A549 treated with GW870086 at 1 μM for 4 hours (cell line): Measurements from ENCODE around the gene HSH2D. TPM values are rescaled to one million over a fixed set of nuclear protein-coding genes. Genes with fewer than 3 reads are reported as not detected.

ENCODE experiments used
- total RNA-seq: library from RNA; stranded (reverse); fragments of 200-300 nt; extraction: Qiagen RNA extraction; gene quantifications from 5 replicates; pipeline ENCODE4 v1.2.3, GENCODE V29; 2022; ENCODE audit warnings: low read depth

HSH2D gene, protein sequence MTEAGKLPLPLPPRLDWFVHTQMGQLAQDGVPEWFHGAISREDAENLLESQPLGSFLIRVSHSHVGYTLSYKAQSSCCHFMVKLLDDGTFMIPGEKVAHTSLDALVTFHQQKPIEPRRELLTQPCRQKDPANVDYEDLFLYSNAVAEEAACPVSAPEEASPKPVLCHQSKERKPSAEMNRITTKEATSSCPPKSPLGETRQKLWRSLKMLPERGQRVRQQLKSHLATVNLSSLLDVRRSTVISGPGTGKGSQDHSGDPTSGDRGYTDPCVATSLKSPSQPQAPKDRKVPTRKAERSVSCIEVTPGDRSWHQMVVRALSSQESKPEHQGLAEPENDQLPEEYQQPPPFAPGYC
- total RNA-seq, result 0.09 to 0.14 TPM in 2 of 5 replicates, not detected in the others

DNA sequence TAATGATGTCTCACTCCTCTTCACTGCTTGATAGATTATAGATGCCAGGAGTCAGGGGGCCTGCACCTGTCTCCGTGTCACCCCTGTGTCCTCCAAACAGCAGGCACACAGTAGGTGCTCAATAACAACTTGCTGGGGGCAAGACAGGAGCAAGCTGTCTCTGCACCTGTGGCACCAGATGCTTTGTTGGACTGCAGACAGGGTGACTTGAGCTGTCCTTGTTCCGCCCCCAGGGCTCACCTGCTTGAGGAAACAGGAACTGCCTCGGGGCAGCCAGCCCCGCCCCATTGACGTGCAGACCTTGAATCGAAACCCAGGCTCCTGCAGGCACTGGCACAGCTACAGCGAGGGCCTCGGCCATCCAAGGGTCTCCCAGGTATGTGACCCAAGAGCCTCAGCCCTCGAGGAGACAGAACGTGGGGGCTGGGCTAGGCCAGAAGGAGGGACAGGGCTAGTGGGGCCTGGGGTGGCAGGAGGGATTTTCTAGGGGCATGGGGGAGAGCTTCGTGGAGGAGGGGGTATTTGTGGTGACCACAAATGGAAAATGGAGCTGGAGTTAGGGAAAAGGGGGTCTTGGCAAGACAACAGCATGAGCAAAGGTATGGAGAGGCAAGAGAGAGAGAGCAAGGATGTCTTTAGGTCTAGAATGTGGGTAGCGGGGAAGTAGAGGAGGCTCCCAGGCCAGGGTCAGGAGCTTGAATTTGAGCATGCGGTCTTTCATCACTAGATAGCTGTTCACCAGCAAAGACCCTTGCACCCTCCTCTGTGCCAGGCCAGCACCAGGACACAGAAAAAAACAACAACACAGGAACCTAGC, at the start of gene HSH2D:
Gene HSH2D (plus strand): TSS at position 287 of the 817 bp plus-strand sequence. CDS start 5,066 bp downstream, outside the sequence.

DNA sequence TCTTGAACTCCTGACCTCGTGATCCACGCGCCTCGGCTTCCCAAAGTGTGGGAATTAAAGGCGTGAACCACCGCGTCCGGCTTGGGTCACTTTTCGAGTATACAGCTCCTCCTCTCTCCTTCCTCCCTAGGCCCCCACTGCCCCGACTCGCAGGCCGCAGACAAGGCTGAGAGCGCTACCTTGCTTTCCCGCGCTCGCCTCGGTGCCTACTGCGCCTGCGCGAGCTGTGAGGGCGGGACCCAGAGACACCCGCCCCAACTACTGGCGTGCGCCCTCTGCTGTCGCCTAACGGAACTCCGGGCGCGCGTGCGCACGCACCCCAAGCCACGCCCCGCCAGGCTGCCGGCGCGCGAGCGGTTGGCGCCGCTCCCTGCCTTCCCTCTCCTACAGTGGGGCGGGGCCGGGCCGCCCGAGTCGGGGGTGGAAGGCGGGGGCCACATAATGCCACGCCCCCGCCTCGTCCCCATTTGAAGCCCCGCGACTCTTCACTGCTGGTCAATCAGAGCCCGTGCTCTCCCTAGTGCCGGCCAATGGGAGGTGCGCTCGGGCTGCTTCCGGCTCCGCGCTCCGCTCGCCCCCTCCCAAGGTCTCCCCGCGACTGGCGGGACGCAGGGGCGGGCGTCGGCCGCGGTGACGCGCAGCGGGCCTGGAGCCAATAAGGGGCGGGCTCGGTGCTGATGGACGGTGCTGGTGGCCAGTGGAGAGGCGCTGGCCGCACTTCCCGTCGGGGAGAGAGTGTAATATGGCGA, 32.2 kb upstream of the HSH2D start, which contains the start of gene RAB8A:
Gene RAB8A (plus strand): TSS at position 730 of the 749 bp plus-strand sequence. CDS start 13 bp downstream, at position 743.

DNA sequence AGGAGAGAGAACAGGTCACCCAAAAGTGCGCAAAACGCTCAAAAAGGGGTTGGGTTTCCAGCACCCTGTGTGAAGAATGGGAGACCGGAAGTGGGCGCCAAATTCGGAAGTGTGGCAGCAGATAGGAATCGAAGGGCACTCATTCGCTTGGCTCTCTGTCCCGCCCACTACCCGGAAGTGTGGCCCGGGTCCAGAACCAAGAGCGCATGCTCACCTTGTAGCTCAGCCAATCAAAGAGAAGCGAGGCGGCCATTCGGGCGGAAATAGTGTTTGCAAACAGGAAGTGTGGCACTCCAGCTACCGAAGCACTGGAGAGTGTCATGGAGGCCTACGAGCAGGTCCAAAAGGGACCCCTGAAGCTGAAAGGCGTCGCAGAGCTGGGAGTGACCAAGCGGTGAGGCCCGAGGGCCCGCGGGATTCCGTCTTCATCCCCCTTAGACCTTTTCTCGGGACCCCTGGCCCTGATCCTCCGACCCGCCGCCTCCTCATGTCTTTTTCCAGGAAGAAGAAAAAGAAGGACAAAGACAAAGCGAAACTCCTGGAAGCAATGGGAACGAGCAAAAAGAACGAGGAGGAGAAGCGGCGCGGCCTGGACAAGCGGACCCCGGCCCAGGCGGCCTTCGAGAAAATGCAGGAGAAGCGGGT, 41.8 kb downstream of the HSH2D start, which contains the start of gene FAM32A:
Gene FAM32A (plus strand): TSS at position 288 of the 645 bp plus-strand sequence. CDS start 33 bp downstream, at position 321.

DNA sequence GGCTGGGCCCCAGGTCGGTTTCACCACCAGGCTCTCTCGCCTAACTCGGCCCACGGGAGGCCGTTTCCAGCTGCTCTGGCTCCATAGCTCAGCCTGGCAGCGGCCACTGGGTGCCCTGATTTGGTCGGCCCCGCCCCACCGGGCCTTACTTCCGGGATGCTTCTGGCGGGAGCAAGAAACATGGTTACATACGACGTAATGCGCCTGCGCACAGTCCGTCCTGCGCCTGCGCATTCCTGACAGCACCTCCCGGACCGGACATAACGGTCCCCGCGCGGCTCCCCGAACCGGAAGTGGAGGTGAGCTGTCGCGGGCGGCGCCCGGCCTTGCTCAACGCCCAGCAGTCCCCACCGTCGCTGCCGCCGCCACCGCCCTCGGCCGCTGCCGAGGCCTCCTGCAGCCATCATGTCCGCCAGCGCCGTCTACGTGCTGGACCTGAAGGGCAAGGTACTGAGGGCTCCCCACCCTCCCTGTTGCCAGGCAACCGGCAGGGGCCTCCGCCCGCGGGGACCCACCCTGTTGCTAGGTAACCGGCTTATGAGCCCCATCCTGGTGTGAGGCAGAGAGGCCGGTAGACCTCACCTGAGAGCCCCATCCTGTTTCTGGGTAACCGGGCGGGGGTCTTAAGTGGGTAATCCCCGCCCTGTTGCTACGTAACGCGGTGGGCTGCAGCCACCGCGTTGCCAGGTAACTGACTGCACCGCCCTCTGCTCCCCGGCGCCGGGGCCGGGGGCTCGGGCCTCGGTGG, 54.3 kb downstream of the HSH2D start, which contains the start of gene AP1M1:
Gene AP1M1 (plus strand): TSS at position 290 of the 748 bp plus-strand sequence. CDS start 116 bp downstream, at position 406.

Other genes starting within 250 kb of the HSH2D start
- gene CYP4F2, start 245.6 kb upstream of the HSH2D start, total RNA-seq, result 0.08 to 0.49 TPM (median 0.30 TPM) in 4 of 5 replicates, not detected in the other
- 5.1 to 7.4 TPM (median 5.1 TPM) in 5 replicates for gene CYP4F11, start 209.2 kb upstream of the HSH2D start, total RNA-seq
- not detected in 5 replicates for gene OR10H4, start 194.7 kb upstream of the HSH2D start, total RNA-seq
- gene TPM4, start 67.2 kb upstream of the HSH2D start, total RNA-seq, result 393 to 517 TPM (median 492 TPM) in 5 replicates
- 49.7 to 83.1 TPM (median 52.4 TPM) in 5 replicates for gene RAB8A, start 31.8 kb upstream of the HSH2D start, total RNA-seq
- not detected in 5 replicates for gene CIB3, start 29.8 kb downstream of the HSH2D start, total RNA-seq
- 92.9 to 102 TPM (median 95.9 TPM) in 5 replicates for gene FAM32A, start 41.7 kb downstream of the HSH2D start, total RNA-seq
- 65.1 to 68.3 TPM (median 66.3 TPM) in 5 replicates for gene AP1M1, start 54.2 kb downstream of the HSH2D start, total RNA-seq
- gene KLF2, start 181.1 kb downstream of the HSH2D start, total RNA-seq, result 16.9 to 30.9 TPM (median 28.7 TPM) in 5 replicates